ENCODE results near the gene TBKBP1.

TBKBP1 gene

GRCh38 chr17:47707884-47708283 is 13.9 kb downstream of the TBKBP1 start:
- WGBS (ENCODE audit: insufficient coverage), result 100% methylated on average over 1 of the region's 3 CpGs
- POLR2A ChIA-PET, result interaction anchor here (1.1 kb wide), 1 partner anchor 12 kb away, joined by 3 read pairs; no protein-coding TSS in a partner anchor

GRCh38 chr17:47708312-47708863 is 14.4 kb downstream of the TBKBP1 start:
- no peak overlapping the region for H3K4me3 ChIP-seq (ENCODE audit: control insufficient read depth in 1 of 7, extremely low read depth in 1 of 7, insufficient read depth in 4 of 7, low read depth in 2 of 7, low read length in 6 of 7)
- H3K9me3 ChIP-seq (ENCODE audit: control extremely low read depth in 1 of 5, control insufficient read depth in 4 of 5, insufficient read depth in 2 of 5, low read depth in 1 of 5, low read length in 4 of 5), result no peaks in the 10 kb centered on the region
- POLR2A ChIA-PET, result no interaction called here
- 98% methylated on average over 22 of the region's 31 CpGs for WGBS (ENCODE audit: insufficient coverage)
- H3K27ac ChIP-seq (ENCODE audit: insufficient read depth in 1 of 2, low read depth in 1 of 2, low read length in 2 of 2, poor library complexity in 1 of 2, severe bottlenecking in 2 of 2), result no peak overlapping the region
- CTCF ChIA-PET, result interaction anchor here (0.6 to 5.0 kb wide), 9 partner anchors 7 to 44 kb away, joined by 3 to 21 read pairs (median 3); no protein-coding TSS in a partner anchor
- peaks cover 0 to 15% (median 2%) of the 10 kb centered on the region in 4 experiments for H3K36me3 ChIP-seq (ENCODE audit: control insufficient read depth in 4 of 4, insufficient read depth in 4 of 4, low read length in 3 of 4)
- H3K27me3 ChIP-seq (replicated peaks in 2 of 5; ENCODE audit: control insufficient read depth in 4 of 5, insufficient read depth in 5 of 5, low read length in 4 of 5), result peaks cover 0 to 6% (median 0%) of the 10 kb centered on the region in 5 experiments
- DNase-seq, result no peak
- H3K4me1 ChIP-seq (ENCODE audit: control extremely low read depth in 1 of 4, control insufficient read depth in 4 of 4, insufficient read depth in 4 of 4, low read length in 3 of 4), result peaks cover 5 to 53% (median 47%) of the 10 kb centered on the region in 4 experiments

More at GRCh38 chr17:47707884-47708283, 13.9 kb downstream of the TBKBP1 start:
- H3K9me3 ChIP-seq (ENCODE audit: control extremely low read depth in 1 of 5, control insufficient read depth in 4 of 5, insufficient read depth in 2 of 5, low read depth in 1 of 5, low read length in 4 of 5), result no peaks in the 10 kb centered on the region
- peaks cover 0 to 2% (median 0%) of the 10 kb centered on the region in 5 experiments for H3K27me3 ChIP-seq (replicated peaks in 2 of 5; ENCODE audit: control insufficient read depth in 4 of 5, insufficient read depth in 5 of 5, low read length in 4 of 5)
- DNase-seq, result no peak
- no peak overlapping the region for H3K4me3 ChIP-seq (ENCODE audit: control insufficient read depth in 1 of 7, extremely low read depth in 1 of 7, insufficient read depth in 4 of 7, low read depth in 2 of 7, low read length in 6 of 7)
- peaks cover 5 to 58% (median 52%) of the 10 kb centered on the region in 4 experiments for H3K4me1 ChIP-seq (ENCODE audit: control extremely low read depth in 1 of 4, control insufficient read depth in 4 of 4, insufficient read depth in 4 of 4, low read length in 3 of 4)
- CTCF ChIA-PET, result interaction anchor here (0.6 to 5.0 kb wide), 10 partner anchors 8 to 44 kb away, joined by 3 to 21 read pairs (median 4); no protein-coding TSS in a partner anchor
- H3K36me3 ChIP-seq (ENCODE audit: control insufficient read depth in 4 of 4, insufficient read depth in 4 of 4, low read length in 3 of 4), result peaks cover 0 to 15% (median 2%) of the 10 kb centered on the region in 4 experiments
- no peak overlapping the region for H3K27ac ChIP-seq (ENCODE audit: insufficient read depth in 1 of 2, low read depth in 1 of 2, low read length in 2 of 2, poor library complexity in 1 of 2, severe bottlenecking in 2 of 2)

GRCh38 chr17:47708864-47709541 is 15.0 kb downstream of the TBKBP1 start:
- Histone ChIP-seq H3K4me3 (ENCODE audit: control insufficient read depth in 1 of 7, extremely low read depth in 1 of 7, insufficient read depth in 4 of 7, low read depth in 2 of 7, low read length in 6 of 7) (no peak overlapping the region), H3K36me3 (ENCODE audit: control insufficient read depth in 4 of 4, insufficient read depth in 4 of 4, low read length in 3 of 4) (peaks cover 0 to 15% (median 2%) of the 10 kb centered on the region in 4 experiments), H3K27ac (ENCODE audit: insufficient read depth in 1 of 2, low read depth in 1 of 2, low read length in 2 of 2, poor library complexity in 1 of 2, severe bottlenecking in 2 of 2) (no peak overlapping the region), H3K4me1 (ENCODE audit: control extremely low read depth in 1 of 4, control insufficient read depth in 4 of 4, insufficient read depth in 4 of 4, low read length in 3 of 4) (peaks cover 0 to 46% (median 41%) of the 10 kb centered on the region in 4 experiments), H3K27me3 (replicated peaks in 2 of 5; ENCODE audit: control insufficient read depth in 4 of 5, insufficient read depth in 5 of 5, low read length in 4 of 5) (peaks cover 0 to 6% (median 0%) of the 10 kb centered on the region in 5 experiments), H3K9me3 (ENCODE audit: control extremely low read depth in 1 of 5, control insufficient read depth in 4 of 5, insufficient read depth in 2 of 5, low read depth in 1 of 5, low read length in 4 of 5) (no peaks in the 10 kb centered on the region)
- DNase-seq, result no peak
- POLR2A ChIA-PET, result no interaction called here
- 96% methylated on average over 81 of the region's 89 CpGs for WGBS (ENCODE audit: insufficient coverage)
- CTCF ChIA-PET, result interaction anchor here (1.2 to 11.4 kb wide), 3 partner anchors 10 to 11 kb away, joined by 7 to 118 read pairs (median 8); no protein-coding TSS in a partner anchor

GRCh38 chr17:47709594-47709993 is 15.6 kb downstream of the TBKBP1 start:
- Histone ChIP-seq H3K9me3 (ENCODE audit: control extremely low read depth in 1 of 5, control insufficient read depth in 4 of 5, insufficient read depth in 2 of 5, low read depth in 1 of 5, low read length in 4 of 5) (no peaks in the 10 kb centered on the region), H3K36me3 (ENCODE audit: control insufficient read depth in 4 of 4, insufficient read depth in 4 of 4, low read length in 3 of 4) (peaks cover 0 to 15% (median 2%) of the 10 kb centered on the region in 4 experiments), H3K4me3 (ENCODE audit: control insufficient read depth in 1 of 7, extremely low read depth in 1 of 7, insufficient read depth in 4 of 7, low read depth in 2 of 7, low read length in 6 of 7) (no peak overlapping the region), H3K27ac (ENCODE audit: insufficient read depth in 1 of 2, low read depth in 1 of 2, low read length in 2 of 2, poor library complexity in 1 of 2, severe bottlenecking in 2 of 2) (no peak overlapping the region), H3K27me3 (replicated peaks in 2 of 5; ENCODE audit: control insufficient read depth in 4 of 5, insufficient read depth in 5 of 5, low read length in 4 of 5) (peaks cover 0 to 6% (median 0%) of the 10 kb centered on the region in 5 experiments), H3K4me1 (ENCODE audit: control extremely low read depth in 1 of 4, control insufficient read depth in 4 of 4, insufficient read depth in 4 of 4, low read length in 3 of 4) (peaks cover 0 to 43% (median 35%) of the 10 kb centered on the region in 4 experiments)
- ChIA-PET CTCF (interaction anchor here (1.2 to 11.4 kb wide), 2 partner anchors 9 to 11 kb away, joined by 7 to 118 read pairs; no protein-coding TSS in a partner anchor), POLR2A (no interaction called here)
- DNase-seq, result no peak
- WGBS (ENCODE audit: insufficient coverage), result 100% methylated on average over 1 of the region's 3 CpGs

GRCh38 chr17:47711366-47712099 is 17.6 kb downstream of the TBKBP1 start:
- H3K36me3 ChIP-seq (ENCODE audit: control insufficient read depth in 4 of 4, insufficient read depth in 4 of 4, low read length in 3 of 4), result peaks cover 0 to 15% (median 2%) of the 10 kb centered on the region in 4 experiments
- DNase-seq, result no peak
- WGBS (ENCODE audit: insufficient coverage), result 99% methylated on average over 10 of the region's 15 CpGs
- H3K27me3 ChIP-seq (replicated peaks in 2 of 5; ENCODE audit: control insufficient read depth in 4 of 5, insufficient read depth in 5 of 5, low read length in 4 of 5), result peaks cover 0 to 6% (median 0%) of the 10 kb centered on the region in 5 experiments
- CTCF ChIA-PET, result interaction anchor here (1.0 to 11.4 kb wide), 2 partner anchors 13 to 46 kb away, joined by 3 to 118 read pairs; no protein-coding TSS in a partner anchor
- H3K9me3 ChIP-seq (ENCODE audit: control extremely low read depth in 1 of 5, control insufficient read depth in 4 of 5, insufficient read depth in 2 of 5, low read depth in 1 of 5, low read length in 4 of 5), result no peaks in the 10 kb centered on the region
- H3K4me3 ChIP-seq (ENCODE audit: control insufficient read depth in 1 of 7, extremely low read depth in 1 of 7, insufficient read depth in 4 of 7, low read depth in 2 of 7, low read length in 6 of 7), result no peak overlapping the region
- H3K27ac ChIP-seq (ENCODE audit: insufficient read depth in 1 of 2, low read depth in 1 of 2, low read length in 2 of 2, poor library complexity in 1 of 2, severe bottlenecking in 2 of 2), result no peak overlapping the region
- peaks cover 0 to 32% (median 27%) of the 10 kb centered on the region in 4 experiments for H3K4me1 ChIP-seq (ENCODE audit: control extremely low read depth in 1 of 4, control insufficient read depth in 4 of 4, insufficient read depth in 4 of 4, low read length in 3 of 4)
- POLR2A ChIA-PET, result no interaction called here

- POLR2A ChIA-PET, result no interaction called here
- Histone ChIP-seq H3K27ac (ENCODE audit: insufficient read depth in 1 of 2, low read depth in 1 of 2, low read length in 2 of 2, poor library complexity in 1 of 2, severe bottlenecking in 2 of 2) (no peak overlapping the region), H3K36me3 (ENCODE audit: control insufficient read depth in 4 of 4, insufficient read depth in 4 of 4, low read length in 3 of 4) (peaks cover 0 to 15% (median 2%) of the 10 kb centered on the region in 4 experiments), H3K4me3 (ENCODE audit: control insufficient read depth in 1 of 7, extremely low read depth in 1 of 7, insufficient read depth in 4 of 7, low read depth in 2 of 7, low read length in 6 of 7) (no peak overlapping the region), H3K27me3 (replicated peaks in 2 of 5; ENCODE audit: control insufficient read depth in 4 of 5, insufficient read depth in 5 of 5, low read length in 4 of 5) (peaks cover 0 to 6% (median 0%) of the 10 kb centered on the region in 5 experiments), H3K9me3 (ENCODE audit: control extremely low read depth in 1 of 5, control insufficient read depth in 4 of 5, insufficient read depth in 2 of 5, low read depth in 1 of 5, low read length in 4 of 5) (no peaks in the 10 kb centered on the region), H3K4me1 (ENCODE audit: control extremely low read depth in 1 of 4, control insufficient read depth in 4 of 4, insufficient read depth in 4 of 4, low read length in 3 of 4) (peaks cover 0 to 32% (median 22%) of the 10 kb centered on the region in 4 experiments)
- WGBS (ENCODE audit: insufficient coverage), result 45% methylated on average over 4 of the region's 5 CpGs
- DNase-seq, result peak in 2 of 3 donors; percentile 30 to 42
- CTCF ChIA-PET, result interaction anchor here (1.0 to 11.4 kb wide), 3 partner anchors 14 to 58 kb away, joined by 3 to 118 read pairs (median 3); no protein-coding TSS in a partner anchor
These were observed 18.5 kb downstream of the TBKBP1 start for GRCh38 chr17:47712330-47713023.
